ENCODE data around the gene AP4E1. TPM values are rescaled to one million over a fixed set of nuclear protein-coding genes. Genes with fewer than 3 reads are reported as not detected.

AP4E1 gene
- total and polyA plus RNA-seq, 2 of the 8 experiments (the other 6 are each of a cell fraction or from before 2014, with no cell fraction given) = 1.4 to 10.9 TPM

DNA sequence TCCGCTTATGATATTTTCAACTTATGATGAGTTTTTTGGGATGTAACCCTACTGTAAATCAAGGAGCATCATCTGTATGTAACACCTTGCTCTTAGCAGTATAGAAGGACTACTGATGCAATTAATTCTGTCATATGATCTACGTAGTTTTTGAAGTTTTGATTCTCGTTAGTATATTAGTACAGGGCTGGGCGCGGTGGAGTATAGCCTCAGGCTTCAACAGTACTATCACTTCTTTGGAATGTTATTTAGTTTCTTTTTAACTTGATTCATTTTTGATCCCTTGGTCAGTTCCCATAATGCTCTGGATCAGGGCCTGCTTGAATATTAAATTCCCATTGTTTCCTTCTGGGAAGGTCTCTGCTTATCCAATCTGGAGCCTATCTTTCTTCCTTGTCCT lies 23.9 kb upstream of the AP4E1 start (continued):
- TF ChIP-seq KDM4A (IDR thresholded peaks at IDR 0.05; ENCODE audit: low read depth, low read length, severe bottlenecking) (no peak), ASH2L (IDR thresholded peaks at IDR 0.05; ENCODE audit: low read length) (no peak), BRCA1 (IDR thresholded peaks at IDR 0.05; ENCODE audit: low read depth, low read length) (no peak), TBP (IDR thresholded peaks at IDR 0.05; ENCODE audit: low read depth, low read length) (no peak), CHD2 (IDR thresholded peaks at IDR 0.05; ENCODE audit: low read length) (no peak), RBBP5 (IDR thresholded peaks at IDR 0.05; ENCODE audit: borderline replicate concordance, low read depth, low read length) (no peak)
- TF ChIP-seq, protein P1, sequence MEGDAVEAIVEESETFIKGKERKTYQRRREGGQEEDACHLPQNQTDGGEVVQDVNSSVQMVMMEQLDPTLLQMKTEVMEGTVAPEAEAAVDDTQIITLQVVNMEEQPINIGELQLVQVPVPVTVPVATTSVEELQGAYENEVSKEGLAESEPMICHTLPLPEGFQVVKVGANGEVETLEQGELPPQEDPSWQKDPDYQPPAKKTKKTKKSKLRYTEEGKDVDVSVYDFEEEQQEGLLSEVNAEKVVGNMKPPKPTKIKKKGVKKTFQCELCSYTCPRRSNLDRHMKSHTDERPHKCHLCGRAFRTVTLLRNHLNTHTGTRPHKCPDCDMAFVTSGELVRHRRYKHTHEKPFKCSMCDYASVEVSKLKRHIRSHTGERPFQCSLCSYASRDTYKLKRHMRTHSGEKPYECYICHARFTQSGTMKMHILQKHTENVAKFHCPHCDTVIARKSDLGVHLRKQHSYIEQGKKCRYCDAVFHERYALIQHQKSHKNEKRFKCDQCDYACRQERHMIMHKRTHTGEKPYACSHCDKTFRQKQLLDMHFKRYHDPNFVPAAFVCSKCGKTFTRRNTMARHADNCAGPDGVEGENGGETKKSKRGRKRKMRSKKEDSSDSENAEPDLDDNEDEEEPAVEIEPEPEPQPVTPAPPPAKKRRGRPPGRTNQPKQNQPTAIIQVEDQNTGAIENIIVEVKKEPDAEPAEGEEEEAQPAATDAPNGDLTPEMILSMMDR (IDR thresholded peaks at IDR 0.05; ENCODE audit: control extremely low read depth in 1 of 3, insufficient read depth in 1 of 3, low read depth in 1 of 3, low read length in 3 of 3) = no peak
